ENCODE measurements around the gene UNKL.

Gene UNKL

DNA sequence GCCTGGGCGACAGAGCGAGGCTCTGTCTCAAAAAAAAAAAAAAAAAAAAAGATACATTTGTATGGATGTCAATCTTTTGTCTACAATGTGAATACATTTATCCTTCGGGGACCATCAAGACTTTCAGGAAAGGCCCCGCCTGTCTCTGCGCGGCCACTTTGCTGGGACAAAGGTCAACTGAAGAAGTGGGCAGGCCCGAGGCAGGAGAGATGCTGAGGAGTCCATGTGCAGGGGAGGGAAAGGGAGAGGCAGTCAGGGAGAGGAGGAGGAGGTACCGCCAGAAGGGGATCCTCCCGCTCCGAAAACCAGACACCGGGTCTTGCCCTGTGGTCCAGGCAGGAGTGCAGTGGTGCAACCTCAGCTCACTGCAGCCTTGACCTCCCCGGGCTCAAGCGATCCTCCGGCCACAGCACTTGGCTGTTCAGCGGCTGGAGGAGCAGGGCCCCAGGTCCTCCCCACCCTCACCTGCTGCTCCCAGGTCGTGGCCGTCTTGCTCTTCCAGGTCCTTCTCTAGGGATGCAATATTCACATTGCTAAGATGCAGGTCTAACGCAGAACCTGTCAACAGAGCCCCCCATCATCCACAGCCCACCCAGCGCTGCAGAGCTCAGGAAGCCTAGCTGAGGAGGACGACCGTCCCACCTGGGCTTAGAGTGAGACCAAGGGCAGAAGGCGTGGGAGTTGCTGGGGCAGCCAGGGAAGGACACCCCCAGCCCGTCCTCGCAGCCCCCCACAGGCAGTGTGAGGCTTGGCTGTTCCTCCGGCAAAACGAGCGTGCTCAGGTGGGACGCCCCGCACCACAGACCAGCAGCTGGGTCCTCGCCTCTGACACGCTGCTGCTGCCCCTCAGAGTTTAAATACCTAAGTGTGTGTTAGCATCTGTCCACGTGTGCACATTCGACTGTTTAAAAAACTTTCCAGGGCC, 43.2 kb downstream of the UNKL start:
- TF ChIP-seq POLR2AphosphoS5 (IDR thresholded peaks at IDR 0.05; ENCODE audit: low read depth, low read length) (no peak), TAF1 (IDR thresholded peaks at IDR 0.05; ENCODE audit: borderline replicate concordance, insufficient read depth, low read length) (no peak), SIN3A (IDR thresholded peaks at IDR 0.05; ENCODE audit: borderline replicate concordance, insufficient read depth, low read length) (no peak), FOXP2 (optimal IDR thresholded peaks at IDR 0.05; ENCODE audit: borderline replicate concordance, extremely low read depth, extremely low read length, insufficient read depth) (no peak)
- TF ChIP-seq, protein P1, sequence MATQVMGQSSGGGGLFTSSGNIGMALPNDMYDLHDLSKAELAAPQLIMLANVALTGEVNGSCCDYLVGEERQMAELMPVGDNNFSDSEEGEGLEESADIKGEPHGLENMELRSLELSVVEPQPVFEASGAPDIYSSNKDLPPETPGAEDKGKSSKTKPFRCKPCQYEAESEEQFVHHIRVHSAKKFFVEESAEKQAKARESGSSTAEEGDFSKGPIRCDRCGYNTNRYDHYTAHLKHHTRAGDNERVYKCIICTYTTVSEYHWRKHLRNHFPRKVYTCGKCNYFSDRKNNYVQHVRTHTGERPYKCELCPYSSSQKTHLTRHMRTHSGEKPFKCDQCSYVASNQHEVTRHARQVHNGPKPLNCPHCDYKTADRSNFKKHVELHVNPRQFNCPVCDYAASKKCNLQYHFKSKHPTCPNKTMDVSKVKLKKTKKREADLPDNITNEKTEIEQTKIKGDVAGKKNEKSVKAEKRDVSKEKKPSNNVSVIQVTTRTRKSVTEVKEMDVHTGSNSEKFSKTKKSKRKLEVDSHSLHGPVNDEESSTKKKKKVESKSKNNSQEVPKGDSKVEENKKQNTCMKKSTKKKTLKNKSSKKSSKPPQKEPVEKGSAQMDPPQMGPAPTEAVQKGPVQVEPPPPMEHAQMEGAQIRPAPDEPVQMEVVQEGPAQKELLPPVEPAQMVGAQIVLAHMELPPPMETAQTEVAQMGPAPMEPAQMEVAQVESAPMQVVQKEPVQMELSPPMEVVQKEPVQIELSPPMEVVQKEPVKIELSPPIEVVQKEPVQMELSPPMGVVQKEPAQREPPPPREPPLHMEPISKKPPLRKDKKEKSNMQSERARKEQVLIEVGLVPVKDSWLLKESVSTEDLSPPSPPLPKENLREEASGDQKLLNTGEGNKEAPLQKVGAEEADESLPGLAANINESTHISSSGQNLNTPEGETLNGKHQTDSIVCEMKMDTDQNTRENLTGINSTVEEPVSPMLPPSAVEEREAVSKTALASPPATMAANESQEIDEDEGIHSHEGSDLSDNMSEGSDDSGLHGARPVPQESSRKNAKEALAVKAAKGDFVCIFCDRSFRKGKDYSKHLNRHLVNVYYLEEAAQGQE (IDR thresholded peaks at IDR 0.05; ENCODE audit: insufficient read depth in 1 of 2, low read depth in 2 of 2, low read length in 2 of 2) = no peak

DNA sequence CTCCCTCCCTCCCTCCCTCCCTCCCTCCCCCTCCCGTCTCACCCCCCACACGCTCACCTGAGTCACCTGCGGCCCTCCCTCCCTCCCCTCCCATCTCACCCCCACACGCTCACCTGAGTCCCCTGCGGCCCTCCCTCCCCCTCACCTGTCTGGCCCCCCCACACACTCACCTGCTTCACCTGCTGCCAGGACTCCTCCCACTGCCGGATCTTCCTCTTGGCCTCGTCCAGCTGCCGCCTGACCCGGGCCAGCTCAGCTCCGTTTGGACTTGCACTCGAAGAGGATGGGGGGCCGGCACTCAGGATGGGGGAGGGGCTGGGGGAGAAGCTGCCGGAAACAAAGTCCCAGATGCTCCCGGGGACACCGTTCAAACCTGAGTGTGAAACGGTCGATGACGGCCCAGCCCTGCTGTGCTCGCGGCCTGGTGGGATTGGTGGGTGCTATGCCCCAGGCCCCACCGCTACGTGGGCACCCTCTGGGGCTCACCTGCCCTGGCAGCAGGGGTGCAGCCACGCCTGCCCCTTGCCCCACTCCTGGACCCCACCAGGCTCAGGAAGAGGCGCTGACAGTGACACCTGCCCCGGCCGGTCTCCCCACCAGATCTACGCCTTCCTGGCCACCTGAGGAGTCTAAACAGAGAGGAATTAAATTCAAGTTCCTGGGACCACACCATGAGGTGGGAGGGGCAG, 46.9 kb downstream of the UNKL start:
- no peak for TF ChIP-seq FOXP2 (optimal IDR thresholded peaks at IDR 0.05; ENCODE audit: borderline replicate concordance, extremely low read depth, extremely low read length, insufficient read depth)
- TF ChIP-seq SIN3A (IDR thresholded peaks at IDR 0.05; ENCODE audit: borderline replicate concordance, insufficient read depth, low read length) = no peak
- TF ChIP-seq, protein P1 (IDR thresholded peaks at IDR 0.05; ENCODE audit: insufficient read depth in 1 of 2, low read depth in 2 of 2, low read length in 2 of 2) = no peak
- no peak for TF ChIP-seq POLR2AphosphoS5 (IDR thresholded peaks at IDR 0.05; ENCODE audit: low read depth, low read length)
- no peak for TF ChIP-seq TAF1 (IDR thresholded peaks at IDR 0.05; ENCODE audit: borderline replicate concordance, insufficient read depth, low read length)

DNA sequence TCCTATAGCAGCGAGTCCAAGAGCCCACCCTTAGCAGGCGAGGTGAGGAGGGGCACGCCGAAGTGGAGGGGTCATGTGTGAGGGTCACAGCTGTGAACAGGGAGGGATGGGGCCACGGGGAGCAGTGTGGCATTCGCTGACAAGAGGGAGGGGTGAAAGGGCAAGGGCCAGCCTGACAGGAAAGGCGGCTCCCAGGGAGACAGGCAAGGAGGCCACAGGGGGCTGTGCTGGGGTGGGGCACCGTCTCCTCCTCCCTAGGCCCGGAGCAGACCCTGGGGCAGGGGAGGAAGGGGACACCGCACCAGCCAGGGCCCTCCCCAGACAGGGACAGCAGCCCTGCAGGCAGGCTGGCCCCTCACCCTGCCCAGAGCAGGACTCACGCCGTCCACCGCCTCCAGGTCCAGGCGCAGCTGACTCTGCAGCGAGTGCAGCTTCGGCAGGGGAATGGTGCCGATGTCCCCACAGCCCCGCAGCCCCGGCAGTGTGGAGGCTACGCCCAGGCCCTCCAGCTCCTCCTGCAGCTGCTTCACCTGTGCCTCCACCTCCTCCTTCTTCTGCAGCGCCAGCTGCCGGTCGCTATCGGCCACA, 47.7 kb downstream of the UNKL start:
- TF ChIP-seq SIN3A (IDR thresholded peaks at IDR 0.05; ENCODE audit: borderline replicate concordance, insufficient read depth, low read length) (no peak), POLR2AphosphoS5 (IDR thresholded peaks at IDR 0.05; ENCODE audit: low read depth, low read length) (no peak), TAF1 (IDR thresholded peaks at IDR 0.05; ENCODE audit: borderline replicate concordance, insufficient read depth, low read length) (no peak)
- TF ChIP-seq, protein P1 (IDR thresholded peaks at IDR 0.05; ENCODE audit: insufficient read depth in 1 of 2, low read depth in 2 of 2, low read length in 2 of 2) = no peak

DNA sequence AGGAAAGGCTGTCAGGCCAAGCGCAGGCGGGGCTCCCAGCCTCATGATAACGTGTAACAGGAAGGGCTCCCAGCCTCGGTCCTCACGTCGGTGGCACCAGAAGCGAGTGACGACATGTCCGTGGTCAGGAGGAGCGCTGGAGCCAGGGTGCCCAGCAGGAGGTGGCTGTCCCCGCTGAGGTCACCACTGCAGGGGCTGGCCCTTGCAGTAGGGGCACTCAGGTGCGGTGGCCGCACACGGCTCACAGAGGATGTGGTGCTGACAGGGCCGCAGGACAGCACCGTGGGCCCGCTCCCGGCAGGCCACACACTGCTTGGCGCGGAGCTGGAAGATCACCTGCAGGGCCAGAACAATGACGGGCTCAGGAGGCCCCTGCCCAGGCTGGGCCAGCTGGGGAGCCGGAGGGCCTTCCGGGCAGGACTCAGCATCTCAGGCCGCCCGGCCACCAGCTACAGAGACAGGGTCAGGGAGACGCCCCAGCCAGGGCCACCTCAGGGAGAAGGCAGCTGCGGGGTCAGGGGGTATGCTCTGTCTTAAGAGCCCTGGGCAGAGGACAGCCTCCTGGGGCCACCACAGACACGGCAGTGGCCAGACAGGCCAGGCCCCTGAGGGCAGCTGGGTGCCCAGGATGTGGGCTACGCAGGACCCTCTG, 48.3 kb downstream of the UNKL start:
- TF ChIP-seq POLR2AphosphoS5 (IDR thresholded peaks at IDR 0.05; ENCODE audit: low read depth, low read length) (no peak), FOXP2 (optimal IDR thresholded peaks at IDR 0.05; ENCODE audit: borderline replicate concordance, extremely low read depth, extremely low read length, insufficient read depth) (no peak), TAF1 (IDR thresholded peaks at IDR 0.05; ENCODE audit: borderline replicate concordance, insufficient read depth, low read length) (no peak), SIN3A (IDR thresholded peaks at IDR 0.05; ENCODE audit: borderline replicate concordance, insufficient read depth, low read length) (no peak)
- TF ChIP-seq, protein P1 (IDR thresholded peaks at IDR 0.05; ENCODE audit: insufficient read depth in 1 of 2, low read depth in 2 of 2, low read length in 2 of 2) = no peak
